Inferior parietal cortex (tissue), 1 donor: Measurements from ENCODE around the gene GZMM.

Experiments
- DNase-seq: peaks from one replicate; pipeline ENCODE4 v3.0.0-alpha.2; 2016; ENCODE audit errors: extremely low spot score

The GZMM gene

GRCh38 chr19:566844-567243 lies 23.0 kb downstream of the GZMM start:
- DNase-seq, result no peak

GRCh38 chr19:567296-567900 lies 23.5 kb downstream of the GZMM start:
- DNase-seq, result no peak

- DNase-seq, result no peak
These were observed 26.4 kb downstream of the GZMM start for GRCh38 chr19:570251-570686.

- DNase-seq, result no peak
These were observed 27.2 kb downstream of the GZMM start for GRCh38 chr19:570937-571565.

- no peak for DNase-seq
These were observed 27.7 kb downstream of the GZMM start for GRCh38 chr19:571566-571974.

- DNase-seq, result peak; percentile 98
These were observed 28.4 kb downstream of the GZMM start, which contains the start of gene BSG for GRCh38 chr19:572140-572742. Gene BSG, plus strand, starts transcription at chr19:572596. Its CDS starts 39 bp downstream, at chr19:572635.

- no peak for DNase-seq
These were observed 29.1 kb downstream of the GZMM start for GRCh38 chr19:572743-573518.

- DNase-seq, result no peak
These were observed 29.6 kb downstream of the GZMM start for GRCh38 chr19:573519-573825.

GRCh38 chr19:574658-575526 lies 31.0 kb downstream of the GZMM start:
- DNase-seq, result no peak

- DNase-seq, result no peak
These were observed 32.0 kb downstream of the GZMM start for GRCh38 chr19:575527-576506.

GRCh38 chr19:576768-577438 lies 33.0 kb downstream of the GZMM start:
- no peak for DNase-seq

GRCh38 chr19:577439-578392 lies 33.9 kb downstream of the GZMM start:
- DNase-seq, result no peak

GRCh38 chr19:579111-579841 lies 35.4 kb downstream of the GZMM start:
- no peak for DNase-seq

GRCh38 chr19:579842-580155 lies 35.9 kb downstream of the GZMM start:
- no peak for DNase-seq

- no peak for DNase-seq
These were observed 36.5 kb downstream of the GZMM start for GRCh38 chr19:580274-580835.

- no peak for DNase-seq
These were observed 37.7 kb downstream of the GZMM start for GRCh38 chr19:581399-582111.

GRCh38 chr19:582497-583197 lies 38.8 kb downstream of the GZMM start:
- no peak for DNase-seq
